ENCODE results near the gene GNAQ.

The GNAQ gene

GRCh38 chr9:77978086-77978781, 53.4 kb downstream of the GNAQ start:
- in situ Hi-C loops (cut with MboI; ENCODE audit: low sequenced_read_pairs): no loop called here

- in situ Hi-C loops (cut with MboI; ENCODE audit: low sequenced_read_pairs): no loop called here
These were observed 54.4 kb downstream of the GNAQ start for GRCh38 chr9:77977210-77977611.

GRCh38 chr9:77975806-77976205, 55.8 kb downstream of the GNAQ start:
- in situ Hi-C loops (cut with MboI; ENCODE audit: low sequenced_read_pairs): no loop called here

DNA sequence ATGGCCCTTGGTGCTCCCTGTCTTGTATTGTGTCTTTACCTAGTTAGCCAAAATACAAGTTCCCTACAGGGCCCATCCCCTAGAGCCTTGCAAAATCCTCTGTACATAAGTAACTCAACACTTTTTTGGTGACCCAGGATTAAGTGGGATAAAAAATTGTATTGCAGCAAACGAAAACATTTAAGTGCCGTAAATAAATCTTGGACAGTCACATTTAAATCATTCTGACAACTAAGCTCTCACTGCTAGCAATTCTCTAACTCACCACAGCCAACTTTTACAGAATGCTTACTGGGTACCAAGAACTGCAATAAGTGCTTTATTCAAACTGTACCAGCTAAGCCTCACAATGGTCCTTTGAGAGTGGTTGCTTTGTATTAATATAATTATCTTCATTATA, 56.6 kb downstream of the GNAQ start:
- in situ Hi-C loops (cut with MboI; ENCODE audit: low sequenced_read_pairs): no loop called here

DNA sequence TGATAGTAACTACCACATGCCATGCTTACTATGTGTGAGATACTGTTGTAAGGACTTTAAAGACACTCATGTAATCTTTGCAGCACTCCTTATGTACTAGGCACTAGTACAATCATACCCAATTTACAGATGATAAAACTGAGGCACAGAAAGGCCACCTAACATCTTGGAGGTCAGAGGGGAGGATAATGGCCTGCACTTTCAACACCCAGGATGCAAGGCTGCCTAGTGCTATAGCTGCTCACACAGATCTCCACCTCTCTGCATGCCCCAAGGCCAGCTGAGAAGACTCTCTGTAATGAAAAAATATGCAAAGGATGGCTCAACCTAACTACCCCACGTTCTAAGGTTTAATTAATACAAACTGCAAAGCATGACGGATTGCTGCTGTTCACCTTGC, 57.2 kb downstream of the GNAQ start:
- in situ Hi-C loops (cut with MboI; ENCODE audit: low sequenced_read_pairs): no loop called here

DNA sequence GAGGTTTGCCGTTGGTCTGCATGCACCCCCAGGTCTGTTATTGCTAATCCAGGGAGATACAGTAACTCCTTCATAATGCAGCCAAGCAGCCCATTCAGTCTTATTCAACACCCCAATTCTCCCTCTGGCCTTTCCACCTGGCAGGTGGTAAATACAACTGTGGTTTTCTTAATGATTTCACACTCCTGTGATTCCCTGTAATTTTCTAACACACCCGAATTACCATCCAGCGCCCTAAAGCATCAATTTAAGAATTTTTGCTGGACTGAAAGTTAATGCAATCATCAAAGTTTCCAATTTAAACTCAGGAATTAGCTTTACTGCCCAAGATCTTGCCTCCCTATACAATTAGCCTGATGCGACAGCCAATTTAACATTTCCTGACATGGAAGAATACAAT, 62.5 kb downstream of the GNAQ start:
- in situ Hi-C loops (cut with MboI; ENCODE audit: low sequenced_read_pairs): no loop called here

- in situ Hi-C loops (cut with MboI; ENCODE audit: low sequenced_read_pairs): no loop called here
These were observed 63.1 kb downstream of the GNAQ start for GRCh38 chr9:77968506-77968905.

DNA sequence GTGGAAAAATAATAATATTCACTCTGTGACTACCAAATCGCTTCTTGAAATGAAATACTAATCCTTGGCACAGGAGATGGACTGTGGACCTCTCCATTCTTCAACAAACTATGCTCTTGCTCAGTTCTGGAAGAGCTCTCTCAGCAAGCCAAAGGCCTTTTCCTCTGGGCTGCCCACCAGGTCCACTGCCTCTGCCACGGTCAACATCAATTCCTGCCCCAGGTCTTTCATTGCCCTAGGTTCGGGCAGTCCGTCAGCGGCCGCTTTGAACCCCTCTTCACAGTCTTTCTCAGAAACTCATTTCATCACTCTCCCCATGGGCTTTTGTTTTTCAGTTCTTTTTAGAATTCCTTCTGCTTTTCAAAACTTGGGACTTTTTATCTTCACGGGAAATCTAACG, 64.9 kb downstream of the GNAQ start:
- in situ Hi-C loops (cut with MboI; ENCODE audit: low sequenced_read_pairs): no loop called here

DNA sequence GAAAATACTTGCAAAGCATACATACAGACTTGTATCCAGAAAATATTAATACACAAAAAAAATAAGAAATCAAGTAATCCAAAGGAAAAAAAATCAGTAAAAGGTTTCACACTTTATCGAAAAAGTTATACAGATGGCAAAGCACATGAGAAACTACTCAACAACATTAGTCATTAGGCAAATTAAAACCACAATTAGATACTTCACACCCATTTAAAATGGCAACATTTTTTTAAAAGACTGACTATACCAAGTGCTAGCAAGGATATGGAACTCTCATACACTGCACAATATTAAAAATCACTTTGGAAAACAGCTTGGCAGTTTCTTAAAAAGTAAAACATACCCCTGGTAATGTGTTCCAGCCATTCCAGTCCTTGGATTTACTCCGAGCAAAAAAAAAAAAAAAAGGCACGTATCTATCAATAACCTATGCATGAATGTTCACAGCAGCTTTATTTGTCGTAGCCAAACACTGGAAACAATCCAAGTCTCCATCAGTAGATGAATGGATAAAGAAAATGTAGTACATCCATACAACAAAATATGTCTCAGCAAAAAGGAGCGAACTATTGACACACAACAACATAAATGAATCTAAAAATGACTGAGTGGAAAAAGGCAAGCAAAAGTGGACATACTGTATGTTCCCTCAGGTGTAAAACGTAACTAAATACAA, 66.0 kb downstream of the GNAQ start:
- in situ Hi-C loops (cut with MboI; ENCODE audit: low sequenced_read_pairs): no loop called here

DNA sequence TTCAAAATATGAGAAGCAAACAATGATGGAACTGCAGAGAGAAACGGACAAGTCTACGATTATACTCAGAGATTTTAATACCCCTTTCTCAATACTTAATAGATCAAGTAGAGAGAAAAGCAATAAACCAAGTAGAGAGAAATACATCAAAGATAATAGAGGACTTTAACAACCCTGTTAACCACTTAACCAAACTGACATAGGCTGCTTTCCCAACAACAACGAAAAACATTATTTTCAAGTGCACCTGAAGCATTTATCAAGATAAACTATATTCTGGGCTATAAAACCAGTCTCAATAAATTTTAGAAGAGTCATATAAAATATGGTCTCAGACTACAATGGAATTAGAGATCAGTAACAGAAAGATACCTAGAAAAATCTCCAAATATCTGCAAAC, 67.4 kb downstream of the GNAQ start:
- in situ Hi-C loops (cut with MboI; ENCODE audit: low sequenced_read_pairs): no loop called here

DNA sequence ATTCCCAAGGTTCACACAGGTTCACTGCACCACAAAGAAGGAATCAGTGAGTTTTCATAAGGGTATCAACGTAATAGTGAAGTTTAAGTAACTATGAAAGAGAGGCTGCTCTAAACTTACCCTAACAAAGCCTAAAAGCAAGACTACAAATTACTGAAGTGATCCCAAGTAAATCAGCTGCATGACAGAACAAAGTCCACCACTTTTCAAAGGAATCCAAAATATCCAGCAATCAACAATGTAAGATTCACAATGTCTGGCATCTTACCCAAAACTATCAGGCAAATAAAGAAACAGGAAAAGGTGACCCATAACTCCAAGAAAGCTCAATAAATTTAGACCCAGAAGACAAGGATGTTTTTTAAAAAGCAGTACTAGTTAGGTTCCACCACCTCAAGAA, 70.1 kb downstream of the GNAQ start:
- in situ Hi-C loops (cut with MboI; ENCODE audit: low sequenced_read_pairs): no loop called here

DNA sequence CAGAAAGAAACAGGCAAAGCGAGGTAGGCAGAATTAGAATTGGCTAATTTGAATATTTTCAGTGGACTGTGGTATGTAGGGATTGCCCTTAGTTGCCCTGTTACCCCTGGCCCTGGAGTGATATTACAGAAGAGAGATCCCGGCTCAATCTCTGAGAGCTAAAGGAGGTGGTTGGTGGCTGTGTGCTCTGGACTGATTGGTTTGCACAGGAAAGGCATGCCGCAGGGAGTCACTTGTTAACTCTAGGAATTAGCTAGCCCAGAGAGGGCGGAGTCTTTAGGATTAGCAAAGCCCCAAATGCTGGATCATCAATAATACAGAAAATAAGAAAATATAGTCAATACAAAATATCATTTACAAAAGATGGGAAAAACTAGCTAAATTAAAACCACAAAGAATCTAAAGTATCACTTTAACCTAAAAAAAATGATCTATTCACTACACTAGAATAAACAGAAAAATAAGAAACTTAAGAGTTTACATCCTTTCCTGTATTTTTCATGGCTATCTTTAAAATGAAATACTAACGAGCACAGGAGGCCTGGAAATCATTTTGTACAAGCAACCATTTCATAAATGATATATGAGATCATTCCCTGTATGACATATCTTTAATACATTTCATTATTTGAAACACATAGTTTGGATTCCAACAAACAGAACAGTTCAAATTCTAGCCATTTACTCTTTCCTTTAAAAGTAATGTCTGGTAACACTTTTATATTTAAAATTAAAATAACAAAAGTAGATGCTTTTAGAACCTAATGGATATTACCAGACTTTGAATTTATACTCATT, 71.1 kb downstream of the GNAQ start:
- in situ Hi-C loops (cut with MboI; ENCODE audit: low sequenced_read_pairs): no loop called here

GRCh38 chr9:77959803-77960202, 71.8 kb downstream of the GNAQ start:
- in situ Hi-C loops (cut with MboI; ENCODE audit: low sequenced_read_pairs): no loop called here

GRCh38 chr9:77957652-77958051, 74.0 kb downstream of the GNAQ start:
- in situ Hi-C loops (cut with MboI; ENCODE audit: low sequenced_read_pairs): no loop called here

DNA sequence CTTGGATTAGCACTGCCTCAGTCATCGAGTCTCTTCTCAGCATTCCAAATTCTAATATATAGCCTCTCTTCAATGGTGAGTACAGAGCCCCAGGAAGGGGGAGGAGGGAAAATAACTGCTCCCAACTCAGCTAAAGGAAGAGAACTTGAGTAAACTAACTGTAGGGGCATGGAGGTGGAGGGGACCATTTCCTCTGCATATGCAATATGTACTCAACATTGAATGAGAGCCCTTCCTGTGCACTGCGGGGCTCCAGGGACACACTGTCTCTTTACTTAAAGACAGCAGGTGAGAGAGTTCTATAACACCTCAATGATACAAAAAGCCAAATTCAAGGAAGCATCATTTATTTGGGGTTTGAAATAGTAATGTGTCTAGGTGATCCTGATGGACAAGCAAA, 75.1 kb downstream of the GNAQ start:
- in situ Hi-C loops (cut with MboI; ENCODE audit: low sequenced_read_pairs): no loop called here

DNA sequence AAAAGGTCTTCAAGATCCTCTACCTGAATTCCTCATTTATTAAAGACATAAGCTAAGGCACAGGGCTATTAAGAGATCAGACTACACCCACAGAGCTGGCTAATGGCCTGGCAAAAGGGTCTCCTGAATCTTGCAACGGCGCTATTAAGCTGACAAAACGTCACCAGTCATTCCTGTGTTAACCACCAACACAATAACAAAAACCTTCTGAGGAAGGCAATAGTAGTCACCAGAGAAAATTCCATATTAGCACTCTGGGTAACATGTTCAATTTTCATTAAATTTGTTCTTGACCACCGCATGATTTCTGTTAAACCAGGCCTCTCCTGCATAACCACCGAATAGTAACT, 77.0 kb downstream of the GNAQ start:
- in situ Hi-C loops (cut with MboI; ENCODE audit: low sequenced_read_pairs): no loop called here

DNA sequence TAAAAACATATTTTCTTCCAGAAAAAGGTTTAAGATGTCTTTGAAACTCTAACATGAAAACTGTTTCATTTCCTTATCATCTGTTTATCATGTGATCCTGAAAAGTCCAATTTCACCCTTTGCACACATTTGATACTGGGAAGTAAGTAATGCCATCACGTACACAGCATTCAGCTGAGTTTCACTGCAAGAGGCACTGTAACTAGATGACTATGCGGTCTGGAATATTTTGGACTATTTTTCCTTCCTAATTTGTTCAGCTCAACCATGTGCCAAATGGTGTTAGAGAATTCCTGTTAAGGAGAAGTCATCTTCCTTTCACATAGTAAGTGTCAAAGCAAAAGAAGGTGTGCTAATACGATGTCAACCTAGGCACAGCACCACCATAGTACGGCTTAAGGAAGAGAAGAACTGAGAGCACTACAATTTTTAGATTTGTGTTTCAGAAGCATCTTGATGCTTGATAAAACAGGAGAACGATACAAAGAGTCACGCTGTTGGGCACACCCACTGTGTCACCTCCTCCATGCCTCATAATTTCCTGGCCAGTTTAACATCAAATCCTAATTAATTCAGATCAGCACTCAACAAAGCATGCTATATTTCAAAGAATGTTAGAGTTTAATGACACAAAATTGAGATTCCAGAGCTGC, 77.5 kb downstream of the GNAQ start:
- in situ Hi-C loops (cut with MboI; ENCODE audit: low sequenced_read_pairs): no loop called here

- in situ Hi-C loops (cut with MboI; ENCODE audit: low sequenced_read_pairs): no loop called here
These were observed 78.0 kb downstream of the GNAQ start for GRCh38 chr9:77953590-77953989.

GRCh38 chr9:77952635-77953328, 78.8 kb downstream of the GNAQ start:
- in situ Hi-C loops (cut with MboI; ENCODE audit: low sequenced_read_pairs): no loop called here

DNA sequence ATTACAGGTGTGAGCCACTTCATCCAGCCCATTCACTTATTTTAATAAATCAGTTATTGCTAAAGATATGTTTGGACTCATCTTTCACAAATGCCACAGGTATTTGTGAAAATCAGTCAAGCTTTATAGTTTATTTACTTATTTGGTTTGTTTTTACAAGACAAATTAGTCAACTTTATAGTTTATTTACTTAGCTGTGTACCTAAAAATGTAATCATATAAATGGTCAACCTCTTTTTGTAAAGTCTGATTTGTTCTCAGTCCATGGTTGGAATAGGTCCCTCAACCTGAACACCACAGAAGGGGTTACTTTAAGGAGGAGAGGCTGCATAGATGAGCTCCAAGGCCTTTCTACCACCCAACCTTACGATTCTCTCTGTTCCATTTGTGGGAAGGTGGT, 80.2 kb downstream of the GNAQ start:
- in situ Hi-C loops (cut with MboI; ENCODE audit: low sequenced_read_pairs): no loop called here
